Dendritic cell treated with granulocyte-macrophage colony-stimulating factor and Interleukin-4, amounts not matched to agents 40 ng/mL and 50 ng/mL, for 4 days (primary cell): ENCODE results near the gene SLC38A1.
"Not testable (repeated sequence)": the region's sequence is repeated elsewhere in the genome, so short reads cannot be mapped to it uniquely, and the experiment has no call there.

Experiments
- H3K27ac Mint-ChIP-seq: one replicate; pipeline ENCODE4 v1.8.0; 2022; ENCODE audit warnings: mild to moderate bottlenecking, mixed read lengths
- H3K27me3 Mint-ChIP-seq: one replicate; pipeline ENCODE4 v1.8.0; 2022; ENCODE audit warnings: mild to moderate bottlenecking, mixed read lengths
- H3K36me3 Mint-ChIP-seq: one replicate; pipeline ENCODE4 v1.8.0; 2022; ENCODE audit warnings: low read depth, mixed read lengths
- H3K4me1 Mint-ChIP-seq: one replicate; pipeline ENCODE4 v1.8.0; 2022; ENCODE audit warnings: low read depth, mixed read lengths
- H3K4me3 Mint-ChIP-seq: one replicate; pipeline ENCODE4 v1.8.0; 2022; ENCODE audit warnings: mild to moderate bottlenecking, moderate library complexity, mixed read lengths
- H3K9me3 Mint-ChIP-seq: one replicate; pipeline ENCODE4 v1.8.0; 2022; ENCODE audit warnings: mixed read lengths
- intact Hi-C: fragments of 100-400 bp; cut with micrococcal nuclease; formaldehyde crosslinking; loops from one replicate; pipeline ENCODE4 v1.15.0; 2022

The SLC38A1 gene

GRCh38 chr12:46167412-46167811 lies 101.4 kb downstream of the SLC38A1 start:
- intact Hi-C loops, result no loop called here
- Mint-ChIP-seq H3K36me3 (no peaks in the 10 kb centered on the region), H3K4me3 (no peak overlapping the region), H3K9me3 (peaks cover 9% of the 10 kb centered on the region), H3K27ac (no peak overlapping the region), H3K27me3 (peaks cover 2% of the 10 kb centered on the region), H3K4me1 (peaks cover 5% of the 10 kb centered on the region)

DNA sequence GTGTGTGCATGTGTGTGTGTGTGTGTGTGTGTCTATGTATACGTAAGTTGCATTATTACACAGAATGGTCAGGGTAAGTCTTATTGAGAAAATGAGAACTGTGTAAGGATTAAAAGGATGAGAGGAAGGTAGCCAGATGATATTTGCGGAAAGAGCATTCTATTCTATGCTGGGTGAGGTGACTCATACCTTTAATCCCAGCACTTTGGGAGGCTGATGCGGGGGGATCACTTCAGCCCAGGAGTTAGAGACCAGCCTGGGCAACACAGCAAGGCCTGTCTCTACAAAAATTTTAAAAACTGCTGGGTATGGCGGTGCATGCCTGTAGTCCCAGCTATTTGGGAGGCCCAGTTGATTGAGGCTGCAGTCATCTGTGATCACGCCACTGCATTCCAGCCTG lies 103.7 kb downstream of the SLC38A1 start:
- no peaks in the 10 kb centered on the region for H3K36me3 Mint-ChIP-seq
- H3K9me3 Mint-ChIP-seq, result peaks cover 9% of the 10 kb centered on the region
- H3K4me1 Mint-ChIP-seq, result peaks cover 5% of the 10 kb centered on the region
- peaks cover 2% of the 10 kb centered on the region for H3K27me3 Mint-ChIP-seq
- intact Hi-C loops, result no loop called here
- no peak overlapping the region for H3K4me3 Mint-ChIP-seq
- no peak overlapping the region for H3K27ac Mint-ChIP-seq

- peaks cover 2% of the 10 kb centered on the region for H3K27me3 Mint-ChIP-seq
- H3K36me3 Mint-ChIP-seq, result no peaks in the 10 kb centered on the region
- H3K4me3 Mint-ChIP-seq, result no peak overlapping the region
- H3K9me3 Mint-ChIP-seq, result peaks cover 9% of the 10 kb centered on the region
- intact Hi-C loops, result no loop called here
- H3K4me1 Mint-ChIP-seq, result no peaks in the 10 kb centered on the region
- no peak overlapping the region for H3K27ac Mint-ChIP-seq
Measured at GRCh38 chr12:46164186-46164761, 104.6 kb downstream of the SLC38A1 start.

- H3K36me3 Mint-ChIP-seq, H3K4me3 Mint-ChIP-seq, H3K4me1 Mint-ChIP-seq, H3K27ac Mint-ChIP-seq, intact Hi-C loops, H3K9me3 Mint-ChIP-seq, H3K27me3 Mint-ChIP-seq: not testable (repeated sequence)
Measured at GRCh38 chr12:46162549-46163076, 106.2 kb downstream of the SLC38A1 start.

DNA sequence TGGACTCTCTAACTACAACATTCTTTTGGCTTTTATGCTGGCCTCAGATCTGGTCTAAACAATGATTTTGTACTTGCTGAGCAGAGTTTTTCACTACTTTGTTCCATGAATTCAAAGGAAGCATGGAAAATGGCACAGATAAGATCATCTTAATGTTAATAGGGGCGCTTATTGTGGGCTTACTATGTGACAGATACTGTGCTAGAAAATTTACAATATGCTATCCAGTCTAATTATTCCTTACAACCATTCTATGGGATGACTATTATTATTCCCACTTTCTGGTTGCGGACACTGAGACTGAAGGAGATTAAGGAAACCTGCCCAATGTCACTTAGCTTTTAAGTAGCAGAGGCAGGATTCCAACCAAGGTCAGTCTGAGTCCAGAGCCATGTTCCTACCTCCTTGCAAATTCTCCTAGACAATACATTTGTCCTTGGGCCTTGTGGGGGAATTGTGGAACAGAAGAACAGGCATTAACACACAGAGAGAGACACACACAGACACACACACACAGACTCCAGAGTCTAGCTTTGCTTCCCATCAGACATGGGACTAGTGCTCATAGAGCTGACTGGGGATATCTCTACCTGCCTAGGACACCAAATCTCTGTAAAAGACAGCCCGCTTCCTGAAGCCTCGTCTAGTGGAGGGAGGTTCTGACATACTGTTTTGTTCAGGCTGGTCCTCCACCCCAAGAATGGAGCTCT lies 107.7 kb downstream of the SLC38A1 start:
- Mint-ChIP-seq H3K27me3 (peaks cover 3% of the 10 kb centered on the region), H3K36me3 (no peaks in the 10 kb centered on the region), H3K4me3 (no peak overlapping the region), H3K27ac (no peak overlapping the region), H3K9me3 (no peaks in the 10 kb centered on the region), H3K4me1 (no peaks in the 10 kb centered on the region)
- intact Hi-C loops, result no loop called here

DNA sequence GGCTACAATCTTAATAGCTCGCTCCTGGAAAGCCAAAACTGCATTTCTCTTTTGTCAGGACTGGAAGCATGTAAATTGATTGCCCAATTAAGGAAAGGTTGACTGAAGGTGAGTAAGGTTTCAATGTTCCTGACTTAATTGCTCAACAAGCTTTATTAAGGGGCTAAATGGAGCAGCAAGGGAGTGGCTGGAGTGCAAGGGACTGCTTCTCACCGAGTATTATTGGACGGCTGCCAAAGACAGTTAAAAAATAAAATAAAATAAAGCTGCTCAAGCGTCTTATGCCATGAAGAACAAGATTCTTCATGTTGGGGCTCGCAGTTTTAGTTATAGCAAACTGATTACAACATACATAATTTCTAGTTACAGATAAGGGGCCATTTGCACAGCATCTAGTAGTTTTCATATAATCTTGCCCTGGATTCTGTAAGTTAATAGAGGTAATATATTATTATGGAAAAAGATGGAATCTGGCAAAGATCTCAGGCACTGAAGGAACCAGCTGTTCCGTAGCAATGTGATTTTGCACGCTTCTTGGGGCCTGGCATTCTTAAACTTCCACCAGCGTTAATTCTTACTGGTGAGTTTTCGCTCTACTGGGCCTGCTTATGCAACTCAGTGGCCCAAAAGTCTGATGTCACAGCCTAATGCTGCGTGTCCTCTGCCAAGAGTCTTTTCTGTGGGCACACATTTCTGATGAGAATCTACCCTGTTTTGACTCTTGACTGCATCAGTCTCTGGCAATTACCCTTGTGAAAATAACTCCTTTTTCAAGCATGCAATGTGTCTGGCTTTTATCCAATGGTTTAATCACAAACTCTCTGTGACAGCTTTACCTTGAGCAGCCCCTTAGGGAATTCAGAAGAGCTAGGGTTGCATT lies 108.5 kb downstream of the SLC38A1 start:
- intact Hi-C loops, result no loop called here
- H3K27me3 Mint-ChIP-seq, result peaks cover 3% of the 10 kb centered on the region

DNA sequence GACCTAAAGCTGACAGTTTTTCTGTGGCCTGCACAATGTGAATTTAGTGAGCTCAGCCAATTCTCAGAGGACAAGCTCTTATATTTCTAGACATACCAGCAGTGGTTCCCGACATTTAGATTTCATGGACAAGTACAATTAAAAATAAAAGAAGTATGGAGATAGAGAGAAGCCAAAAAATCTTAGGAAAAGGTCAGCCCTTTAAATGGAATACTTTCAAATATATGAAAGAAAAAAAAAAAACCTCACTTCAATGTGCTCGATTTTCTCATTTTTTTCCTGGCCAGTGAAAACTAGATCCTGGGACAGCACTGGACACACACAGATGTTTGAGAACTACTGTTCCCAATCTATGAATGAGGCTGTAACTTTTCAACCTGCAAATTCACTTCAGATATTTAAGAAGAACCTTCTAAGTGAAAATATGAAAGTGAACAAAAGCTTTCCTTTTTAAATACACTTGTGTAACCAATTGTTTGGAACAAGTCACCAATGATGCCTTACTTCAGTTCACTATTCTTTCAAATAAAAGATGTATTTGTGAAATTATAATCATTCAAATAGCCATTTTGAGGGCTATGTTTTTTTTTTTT lies 109.4 kb downstream of the SLC38A1 start:
- Mint-ChIP-seq H3K4me3 (no peak overlapping the region), H3K9me3 (no peaks in the 10 kb centered on the region), H3K4me1 (no peaks in the 10 kb centered on the region), H3K27me3 (peaks cover 3% of the 10 kb centered on the region), H3K27ac (no peak overlapping the region), H3K36me3 (no peaks in the 10 kb centered on the region)
- intact Hi-C loops, result loop anchor here (10.0 kb wide), 1 partner anchor 505 kb away; no protein-coding TSS in a partner anchor

More for the DNA sequence above, 108.5 kb downstream of the SLC38A1 start:
- Mint-ChIP-seq H3K36me3 (no peaks in the 10 kb centered on the region), H3K4me1 (no peaks in the 10 kb centered on the region), H3K4me3 (no peak overlapping the region), H3K27ac (no peak overlapping the region), H3K9me3 (no peaks in the 10 kb centered on the region)

GRCh38 chr12:46158501-46158900 lies 110.3 kb downstream of the SLC38A1 start:
- Mint-ChIP-seq H3K9me3 (no peaks in the 10 kb centered on the region), H3K4me3 (no peak overlapping the region), H3K36me3 (no peaks in the 10 kb centered on the region), H3K27me3 (peaks cover 3% of the 10 kb centered on the region), H3K4me1 (no peaks in the 10 kb centered on the region), H3K27ac (no peak overlapping the region)
- intact Hi-C loops, result loop anchor here (10.0 kb wide), 1 partner anchor 506 kb away; no protein-coding TSS in a partner anchor

DNA sequence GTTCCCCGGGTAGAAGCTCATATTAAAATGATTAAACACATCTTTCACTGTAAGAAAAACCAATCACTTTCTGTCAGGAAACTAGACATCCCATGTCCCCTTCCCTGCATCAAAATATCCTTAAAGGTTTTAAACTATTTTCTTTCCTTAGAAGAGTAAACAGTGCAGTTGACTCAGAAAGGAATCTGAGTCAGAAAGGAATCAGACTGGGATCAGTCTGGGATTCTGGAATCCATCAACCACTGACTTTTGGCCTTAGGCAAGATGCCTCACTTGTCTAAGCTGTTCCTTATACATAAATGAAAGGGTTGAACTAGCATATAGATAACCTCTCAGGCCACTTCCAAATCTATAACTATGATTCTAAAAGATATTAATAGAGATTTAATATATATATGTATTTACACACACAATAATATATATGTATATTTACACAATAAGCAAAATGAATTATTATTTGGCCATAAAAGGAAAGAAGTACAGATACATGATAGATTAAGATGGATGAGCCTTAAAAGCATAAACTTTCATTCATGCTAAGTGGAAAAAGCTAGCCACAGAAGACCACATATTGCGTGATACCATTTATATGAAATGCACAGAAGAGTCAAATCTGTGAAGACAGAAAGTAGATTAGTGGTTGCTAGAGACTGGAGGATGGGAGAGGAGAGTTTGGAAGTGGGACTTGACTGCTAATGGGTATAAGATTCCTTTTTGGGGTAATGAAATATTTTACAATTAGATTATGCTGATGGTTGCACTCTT lies 114.4 kb downstream of the SLC38A1 start:
- intact Hi-C loops, result loop anchor here (10.0 kb wide), 1 partner anchor 510 kb away; no protein-coding TSS in a partner anchor
- no peaks in the 10 kb centered on the region for H3K9me3 Mint-ChIP-seq
- peaks cover 5% of the 10 kb centered on the region for H3K4me1 Mint-ChIP-seq
- no peak overlapping the region for H3K4me3 Mint-ChIP-seq
- H3K27ac Mint-ChIP-seq, result no peak overlapping the region
- no peaks in the 10 kb centered on the region for H3K36me3 Mint-ChIP-seq
- peaks cover 6% of the 10 kb centered on the region for H3K27me3 Mint-ChIP-seq

DNA sequence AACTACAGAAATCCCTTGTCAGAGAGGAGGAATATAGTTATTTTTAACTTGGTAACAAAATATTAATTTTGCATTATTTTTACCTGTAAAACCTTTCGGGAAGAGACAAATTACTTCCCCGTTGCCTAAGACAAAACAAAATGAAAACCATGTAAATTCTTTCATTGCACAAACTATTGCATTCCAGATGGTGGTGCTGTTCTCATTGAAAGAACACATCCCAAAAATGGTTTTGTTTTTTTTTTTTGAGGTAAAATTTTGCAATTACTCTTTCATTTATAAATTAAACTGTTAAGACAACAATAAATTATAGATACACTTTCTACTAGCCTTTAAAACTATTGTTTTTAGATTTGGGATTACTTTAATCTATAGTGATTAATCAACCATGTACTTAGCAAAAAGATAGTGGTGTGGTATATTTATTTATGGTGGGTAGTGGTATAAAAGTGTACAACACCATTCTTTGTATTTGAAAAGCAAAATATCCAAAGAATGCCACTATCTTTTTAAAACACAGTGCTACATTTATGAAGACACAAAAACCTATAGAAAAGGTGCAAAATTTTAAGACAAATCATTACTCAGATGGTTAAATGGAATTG lies 115.5 kb downstream of the SLC38A1 start:
- Mint-ChIP-seq H3K4me1 (peaks cover 5% of the 10 kb centered on the region), H3K36me3 (no peaks in the 10 kb centered on the region), H3K27me3 (peaks cover 3% of the 10 kb centered on the region), H3K4me3 (no peak overlapping the region), H3K27ac (no peak overlapping the region), H3K9me3 (no peaks in the 10 kb centered on the region)
- intact Hi-C loops, result loop anchor here (2.0 to 10.0 kb wide), 2 partner anchors 147 to 511 kb away; no protein-coding TSS in a partner anchor

GRCh38 chr12:46152456-46152855 lies 116.4 kb downstream of the SLC38A1 start:
- Mint-ChIP-seq H3K4me3 (no peak overlapping the region), H3K27me3 (peaks cover 5% of the 10 kb centered on the region), H3K9me3 (no peaks in the 10 kb centered on the region), H3K27ac (no peak overlapping the region), H3K4me1 (peaks cover 5% of the 10 kb centered on the region), H3K36me3 (no peaks in the 10 kb centered on the region)
- intact Hi-C loops, result loop anchor here (2.0 to 10.0 kb wide), 2 partner anchors 148 to 512 kb away; no protein-coding TSS in a partner anchor

- Mint-ChIP-seq H3K4me1 (peaks cover 5% of the 10 kb centered on the region), H3K27me3 (peaks cover 8% of the 10 kb centered on the region), H3K36me3 (no peaks in the 10 kb centered on the region), H3K4me3 (no peak overlapping the region), H3K9me3 (no peaks in the 10 kb centered on the region), H3K27ac (no peak overlapping the region)
- intact Hi-C loops, result loop anchor here (10.0 kb wide), 1 partner anchor 514 kb away; no protein-coding TSS in a partner anchor
Measured at GRCh38 chr12:46150735-46151134, 118.1 kb downstream of the SLC38A1 start.
